Ishikawa (cell line): Measurements from ENCODE around the gene CFAP221.

Experiments used
- MAX ChIP-seq: IDR thresholded peaks from 2 replicates; pipeline ENCODE4 v1.6.1; 2012
- NFIC ChIP-seq: IDR thresholded peaks from 2 replicates; pipeline ENCODE4 v1.6.1; 2012
- TEAD4 ChIP-seq: IDR thresholded peaks from 2 replicates; pipeline ENCODE4 v1.6.1; 2012

GRCh38 chr2:119691651-119692245, 147.5 kb downstream of the CFAP221 start:
- TF ChIP-seq MAX (no peak), NFIC (no peak), TEAD4 (no peak)
